Measurements from ENCODE around the gene SND1.

GRCh38 chr7:128035712-128036111, 383.7 kb downstream of the SND1 start:
- TF ChIP-seq CTCF (IDR thresholded peaks at IDR 0.05): no peak
- TF ChIP-seq POLR2A (IDR thresholded peaks at IDR 0.05): no peak

All from vagina (tissue), 2 donors.